T-helper 22 cell (primary cell): ENCODE data around the gene EML1.

Source experiments
- DNase-seq: peaks from one replicate; pipeline ENCODE4 v3.0.0-alpha.2; 2020; ENCODE audit warnings: low read depth

EML1 gene

GRCh38 chr14:99872786-99873440 is 79.7 kb downstream of the EML1 start:
- DNase-seq = no peak

GRCh38 chr14:99873653-99874052 is 80.4 kb downstream of the EML1 start:
- no peak for DNase-seq

- no peak for DNase-seq
Measured at GRCh38 chr14:99874306-99874705, 81.1 kb downstream of the EML1 start.

GRCh38 chr14:99875421-99875820 is 82.2 kb downstream of the EML1 start:
- no peak for DNase-seq

DNA sequence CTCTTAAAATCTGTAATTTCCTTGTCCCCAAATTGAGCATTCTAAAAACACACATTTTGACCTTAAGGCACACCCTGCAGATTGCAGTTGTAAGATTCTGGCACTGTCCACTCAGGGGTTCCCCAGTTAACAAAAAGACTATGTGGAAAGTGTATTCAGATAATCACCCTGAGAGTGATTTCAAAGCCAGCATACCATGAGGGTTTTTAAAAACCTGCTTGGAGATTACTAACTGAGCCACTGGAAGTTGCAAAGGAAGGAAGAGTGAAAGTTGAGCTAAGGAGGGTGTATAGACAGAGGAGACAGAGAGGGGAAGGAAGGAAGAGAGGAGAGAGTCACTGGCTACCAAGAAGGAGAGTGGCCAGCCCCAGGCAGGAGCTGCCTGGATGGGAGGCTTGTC is 82.6 kb downstream of the EML1 start:
- no peak for DNase-seq

- no peak for DNase-seq
Measured at GRCh38 chr14:99876406-99876805, 83.2 kb downstream of the EML1 start.

DNA sequence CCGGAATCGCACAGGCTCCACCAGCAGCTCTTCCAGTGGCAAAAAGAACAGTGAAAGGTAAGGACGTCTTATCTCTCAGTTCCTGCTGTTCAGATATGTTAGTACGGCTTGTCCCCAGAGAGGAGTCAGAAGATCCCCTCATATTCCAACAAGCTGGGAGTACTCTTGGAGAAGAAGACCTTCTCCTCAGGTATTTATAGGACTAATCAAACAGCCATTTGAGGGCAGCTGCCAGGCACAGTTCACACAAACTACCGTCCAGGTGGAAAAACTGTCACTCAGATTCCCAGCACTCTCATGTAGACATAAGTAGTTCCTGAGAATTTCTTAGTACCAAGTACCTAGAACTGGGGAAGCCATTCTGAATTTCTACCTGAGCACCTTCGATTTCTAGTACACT is 85.3 kb downstream of the EML1 start:
- DNase-seq = no peak

DNA sequence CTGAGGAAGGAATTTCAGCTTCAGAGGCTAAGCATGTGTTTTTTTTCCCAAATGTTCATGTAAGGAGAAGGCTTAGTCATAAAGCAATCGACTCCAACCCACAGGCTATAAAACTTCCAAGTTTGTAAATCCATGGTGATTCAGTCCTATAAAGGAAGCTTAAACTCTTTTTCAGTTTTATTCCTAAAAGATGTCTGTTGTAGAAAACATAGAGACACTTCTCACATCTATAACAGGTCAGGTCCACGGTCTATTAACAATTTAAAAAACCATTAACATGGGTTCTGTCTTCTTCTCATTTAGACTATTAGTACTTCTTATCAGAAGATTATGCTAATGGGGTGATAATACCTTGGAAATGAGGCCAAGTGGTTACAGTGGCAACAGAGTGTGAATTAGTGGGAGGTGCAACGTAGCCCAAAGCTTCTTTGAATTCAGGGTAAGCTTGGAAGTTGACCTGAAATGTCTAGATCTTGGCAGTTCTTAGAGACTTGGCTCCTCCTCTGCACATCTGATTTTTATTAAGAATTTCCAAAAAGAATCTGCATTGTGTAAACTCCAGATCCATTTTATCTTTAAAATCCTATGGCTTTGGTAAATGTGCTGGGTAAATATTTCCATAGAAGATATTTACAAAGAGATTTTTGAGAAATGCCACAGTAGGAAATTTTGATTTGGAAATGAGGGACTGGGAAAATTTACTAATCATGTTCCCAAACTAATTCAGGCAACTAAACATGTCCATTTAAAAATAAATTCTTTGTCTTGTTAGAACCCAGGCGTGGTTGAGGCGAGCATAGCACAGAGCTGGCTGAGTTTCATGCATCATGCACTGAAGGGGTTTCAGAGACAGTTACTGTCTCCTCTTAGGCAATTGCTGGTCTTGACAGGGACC is 86.4 kb downstream of the EML1 start:
- DNase-seq = no peak

- DNase-seq = no peak
Measured at GRCh38 chr14:99880651-99881420, 87.6 kb downstream of the EML1 start.

DNA sequence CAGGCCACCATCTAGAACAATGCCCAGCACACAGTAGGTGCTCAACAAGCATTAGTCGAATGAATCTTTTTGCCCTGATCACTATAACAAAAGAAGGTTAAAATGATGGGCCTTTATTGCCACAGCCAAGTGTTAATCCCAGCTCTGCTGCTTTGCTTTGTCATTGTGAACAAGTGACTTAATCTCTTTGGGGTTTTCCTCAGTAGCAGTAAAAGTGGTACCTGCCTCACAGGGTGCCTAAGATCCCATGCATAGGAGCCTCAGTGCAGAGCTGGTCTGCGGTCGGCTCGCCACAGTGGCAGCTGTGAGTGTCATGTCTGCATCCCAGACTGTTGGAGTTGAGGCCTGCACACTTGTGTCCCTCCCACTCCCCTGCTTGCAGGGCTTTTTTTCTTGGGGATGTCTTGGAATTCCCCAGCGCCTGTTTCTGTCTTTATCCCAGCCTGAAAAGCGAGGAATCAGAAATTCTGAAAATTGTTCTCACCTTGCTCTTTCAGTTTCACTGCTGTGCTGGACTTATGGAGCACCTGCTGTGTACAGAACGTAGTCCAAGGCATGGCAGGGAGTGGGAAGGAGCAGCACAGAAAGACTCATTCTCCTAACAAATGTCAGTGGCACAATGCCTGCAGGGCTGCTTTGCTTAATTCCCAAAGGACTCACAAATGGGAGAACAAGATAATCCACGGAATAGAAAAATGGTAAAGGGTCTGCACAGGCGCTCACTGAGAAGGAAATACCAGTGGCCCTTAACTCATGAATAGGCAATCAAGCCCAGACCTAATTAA is 90.8 kb downstream of the EML1 start:
- no peak for DNase-seq

GRCh38 chr14:99884834-99885648 is 91.8 kb downstream of the EML1 start:
- DNase-seq = no peak

DNA sequence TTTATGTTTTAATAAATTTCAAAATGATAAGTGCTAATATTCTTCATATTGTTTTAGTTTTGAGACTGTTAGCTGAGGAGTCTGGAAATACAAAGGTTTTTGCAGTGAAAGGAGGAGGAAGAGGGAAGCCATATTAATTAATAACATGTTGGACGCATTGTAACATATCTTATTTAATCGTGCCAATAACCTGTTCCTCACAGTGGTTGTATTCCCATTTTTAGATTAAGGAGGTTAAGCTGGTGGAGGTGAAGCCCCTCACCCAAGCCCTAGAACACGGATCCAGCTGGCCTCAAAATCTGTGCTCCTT is 92.4 kb downstream of the EML1 start:
- DNase-seq = no peak

GRCh38 chr14:99887407-99887806 is 94.2 kb downstream of the EML1 start:
- DNase-seq = no peak

GRCh38 chr14:99888149-99888548 is 94.9 kb downstream of the EML1 start:
- DNase-seq = no peak

- DNase-seq = no peak
Measured at GRCh38 chr14:99889268-99889667, 96.1 kb downstream of the EML1 start.

DNA sequence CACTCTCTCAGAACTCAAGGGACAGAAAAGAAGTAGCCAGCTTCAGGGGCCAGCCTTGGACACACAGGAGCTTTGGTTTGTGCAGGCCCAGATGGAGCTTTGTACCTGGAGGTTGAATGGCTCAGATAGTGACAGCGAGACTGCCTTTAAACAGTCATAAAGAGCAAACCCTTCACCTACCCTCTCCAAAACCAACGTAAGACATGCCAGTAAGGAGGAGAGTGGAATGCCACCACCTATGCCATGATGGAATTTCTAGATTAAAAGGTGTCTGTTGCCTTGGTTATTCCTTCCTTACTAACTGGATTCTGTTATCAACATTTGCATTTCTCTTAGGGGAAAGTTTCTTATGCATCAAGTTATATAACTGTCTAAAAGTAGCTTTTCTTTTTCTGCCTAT is 98.1 kb downstream of the EML1 start:
- no peak for DNase-seq

- DNase-seq = no peak
Measured at GRCh38 chr14:99891900-99892299, 98.7 kb downstream of the EML1 start.

DNA sequence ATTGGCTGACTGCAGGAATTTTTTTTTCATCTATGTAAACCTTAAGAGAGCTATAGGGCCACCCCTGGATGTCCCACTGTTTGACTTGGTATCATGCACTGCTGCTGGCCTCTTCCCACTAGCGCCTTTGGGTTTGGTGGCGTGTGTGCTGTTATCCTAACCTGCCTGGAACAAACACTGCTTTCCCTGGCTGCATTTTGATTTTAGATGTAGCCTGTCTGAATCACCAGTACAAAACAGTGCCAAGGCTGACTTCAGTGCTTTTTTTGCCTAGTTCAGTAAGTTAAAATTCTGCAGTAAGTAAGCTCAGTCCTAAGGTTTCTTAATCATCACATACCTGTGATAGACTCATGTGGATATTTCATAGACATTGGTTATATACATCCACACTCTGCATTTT is 99.2 kb downstream of the EML1 start:
- DNase-seq = no peak

- DNase-seq = no peak
Measured at GRCh38 chr14:99896361-99896760, 103.1 kb downstream of the EML1 start.

GRCh38 chr14:99899578-99900178 is 106.5 kb downstream of the EML1 start:
- no peak for DNase-seq

DNA sequence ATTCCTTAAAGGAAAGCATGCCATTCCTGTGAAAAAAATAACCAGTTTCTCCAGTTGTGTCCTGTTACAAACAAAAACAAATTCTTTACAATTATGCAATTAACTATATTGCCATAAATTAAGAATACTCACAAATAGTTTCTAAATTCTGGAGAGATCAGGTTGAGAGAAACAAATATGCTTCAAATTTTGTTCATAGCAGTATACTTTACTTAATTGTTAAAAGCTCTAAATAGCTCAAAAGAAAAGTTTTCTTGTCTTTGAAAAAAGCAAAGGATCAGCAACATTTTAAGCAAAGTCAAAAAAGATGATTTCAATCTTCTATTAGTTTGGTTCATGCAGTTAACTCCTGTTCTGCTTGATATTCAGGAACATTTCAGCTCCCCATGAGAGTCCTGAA is 109.7 kb downstream of the EML1 start:
- DNase-seq = no peak
